Neural progenitor cell (in vitro differentiated cells): ENCODE data around the gene RNF31. TPM values are rescaled to one million over a fixed set of nuclear protein-coding genes. Genes with fewer than 3 reads are reported as not detected.

ENCODE experiments used
- DNase-seq: peaks from one replicate; pipeline ENCODE4 v3.0.0-alpha.2; 2016; ENCODE audit warnings: low spot score
- H2AFZ ChIP-seq: fragments of 200-600 bp; sonication (generic); replicated peaks from 2 replicates; pipeline ENCODE4 v1.6.1; 2016; ENCODE audit warnings: antibody characterized with exemption
- H3F3A ChIP-seq: fragments of 200-600 bp; sonication (generic); 2 replicates; pipeline ENCODE4 v1.6.1; 2016; ENCODE audit warnings: antibody characterized with exemption, low read depth
- H3K27ac ChIP-seq: fragments of 200-600 bp; sonication (generic); 2 replicates; pipeline ENCODE4 v1.5.1; 2016; ENCODE audit warnings: mild to moderate bottlenecking
- H3K27me3 ChIP-seq: fragments of 200-600 bp; sonication (generic); 2 replicates; pipeline ENCODE4 v1.6.1; 2016; ENCODE audit warnings: mild to moderate bottlenecking, moderate library complexity
- H3K36me3 ChIP-seq: fragments of 200-600 bp; sonication (generic); 2 replicates; pipeline ENCODE4 v1.5.1; 2016
- H3K4me1 ChIP-seq: fragments of 200-600 bp; sonication (generic); 2 replicates; pipeline ENCODE4 v1.6.1; 2016; ENCODE audit warnings: mixed run types
- H3K4me2 ChIP-seq: fragments of 200-600 bp; sonication (generic); 2 replicates; pipeline ENCODE4 v1.6.1; 2016
- H3K4me3 ChIP-seq: fragments of 200-600 bp; sonication (generic); 2 replicates; pipeline ENCODE4 v1.5.1; 2016
- H3K79me2 ChIP-seq: fragments of 200-600 bp; sonication (generic); 2 replicates; pipeline ENCODE4 v1.6.1; 2016; ENCODE audit warnings: low read depth
- H3K9ac ChIP-seq: fragments of 200-600 bp; sonication (generic); 2 replicates; pipeline ENCODE4 v1.6.1; 2016
- H3K9me3 ChIP-seq: fragments of 200-600 bp; sonication (generic); 2 replicates; pipeline ENCODE4 v1.5.1; 2016; ENCODE audit warnings: low read depth
- H4K20me1 ChIP-seq: fragments of 200-600 bp; sonication (generic); 2 replicates; pipeline ENCODE4 v1.6.1; 2016; ENCODE audit warnings: low read depth
- H3K27ac Mint-ChIP-seq: 3 replicates; pipeline ENCODE4 v1.8.0; 2021; ENCODE audit warnings: mixed read lengths
- H3K27me3 Mint-ChIP-seq: 2 replicates; pipeline ENCODE4 v1.8.0; 2022; ENCODE audit warnings: low read depth, mild to moderate bottlenecking, inconsistent platforms, moderate library complexity, mixed read lengths; ENCODE audit not compliant: insufficient read depth
- H3K36me3 Mint-ChIP-seq: 3 replicates; pipeline ENCODE4 v1.8.0; 2021; ENCODE audit warnings: mixed read lengths
- H3K4me1 Mint-ChIP-seq: 3 replicates; pipeline ENCODE4 v1.8.0; 2021; ENCODE audit warnings: mixed read lengths
- H3K4me3 Mint-ChIP-seq: 3 replicates; pipeline ENCODE4 v1.8.0; 2021; ENCODE audit warnings: mild to moderate bottlenecking, moderate library complexity, mixed read lengths
- H3K9me3 Mint-ChIP-seq: 3 replicates; pipeline ENCODE4 v1.8.0; 2020; ENCODE audit warnings: mixed read lengths
- CTCF ChIP-seq: fragments of 200-600 bp; sonication (generic); IDR thresholded peaks from 2 replicates; pipeline ENCODE4 v1.5.1; 2017; ENCODE audit warnings: antibody characterized with exemption, mild to moderate bottlenecking
- EZH2 ChIP-seq: fragments of 200-600 bp; sonication (generic); IDR thresholded peaks from 2 replicates; pipeline ENCODE4 v1.6.1; 2017; ENCODE audit warnings: antibody characterized with exemption, mild to moderate bottlenecking, moderate library complexity
- EZH2phosphoT487 ChIP-seq: fragments of 200-600 bp; sonication (generic); IDR thresholded peaks from 2 replicates; pipeline ENCODE4 v1.6.1; 2017; ENCODE audit warnings: antibody characterized with exemption
- total RNA-seq: library from RNA; depleted of rRNA; stranded (reverse); fragments of >200 nt; gene quantifications from 2 replicates; pipeline ENCODE4 v1.2.3, GENCODE V29; 2015; ENCODE audit warnings: low replicate concordance

Gene RNF31
- total RNA-seq, 1 donor from 2014 or later: 28.8 TPM

GRCh38 chr14:24171422-24172260, 24.3 kb downstream of the RNF31 start, which contains the start of gene REC8:
TSS of gene REC8 (plus strand) at chr14:24172080. CDS start at chr14:24172553, 473 bp downstream.
- Mint-ChIP-seq H3K4me3 (peak within 1 kb of the TSS; percentile 81), H3K4me1 (peaks cover 7% of the 10 kb centered on the region), H3K9me3 (peaks cover 3% of the 10 kb centered on the region), H3K27ac (peak within 1 kb of the TSS; percentile 50), H3K27me3 (peaks cover 6% of the 10 kb centered on the region), H3K36me3 (peaks cover 2% of the 10 kb centered on the region)
- Histone ChIP-seq H3K36me3 (no peaks in the 10 kb centered on the region), H3K9ac (no peak within 1 kb of the TSS), H3F3A (peaks cover 23% of the 10 kb centered on the region), H3K4me3 (peak within 1 kb of the TSS; percentile 60), H3K4me2 (peak within 1 kb of the TSS; percentile 90), H3K27ac (no peak within 1 kb of the TSS), H2AFZ (peak within 1 kb of the TSS; percentile 38), H3K4me1 (peaks cover 5% of the 10 kb centered on the region), H3K27me3 (no peaks in the 10 kb centered on the region), H3K9me3 (no peaks in the 10 kb centered on the region), H3K79me2 (peaks cover 16% of the 10 kb centered on the region), H4K20me1 (peaks cover 8% of the 10 kb centered on the region)
- TF ChIP-seq CTCF (no peak), EZH2phosphoT487 (no peak), EZH2 (no peak)
- peak; percentile 99 for DNase-seq

GRCh38 chr14:24172261-24172860, 25.1 kb downstream of the RNF31 start:
- Histone ChIP-seq H3F3A (peaks cover 23% of the 10 kb centered on the region), H3K9ac (no peak overlapping the region), H3K4me3 (peak overlapping the region; percentile 60), H4K20me1 (peaks cover 10% of the 10 kb centered on the region), H3K79me2 (peaks cover 16% of the 10 kb centered on the region), H3K27me3 (no peaks in the 10 kb centered on the region), H3K9me3 (no peaks in the 10 kb centered on the region), H3K4me1 (peaks cover 5% of the 10 kb centered on the region), H2AFZ (peak overlapping the region; percentile 38), H3K36me3 (no peaks in the 10 kb centered on the region), H3K4me2 (peak overlapping the region; percentile 90), H3K27ac (no peak overlapping the region)
- Mint-ChIP-seq H3K27me3 (peaks cover 6% of the 10 kb centered on the region), H3K36me3 (peaks cover 2% of the 10 kb centered on the region), H3K4me1 (peaks cover 7% of the 10 kb centered on the region), H3K4me3 (peak overlapping the region; percentile 81), H3K27ac (no peak overlapping the region), H3K9me3 (peaks cover 3% of the 10 kb centered on the region)
- peak; percentile 45 for DNase-seq
- no peak for TF ChIP-seq EZH2
- no peak for TF ChIP-seq CTCF
- TF ChIP-seq EZH2phosphoT487: no peak

GRCh38 chr14:24172871-24173281, 25.6 kb downstream of the RNF31 start:
- Histone ChIP-seq H3K4me3 (peak overlapping the region; percentile 60), H3K27ac (no peak overlapping the region), H3K4me2 (peak overlapping the region; percentile 90), H3K9me3 (no peaks in the 10 kb centered on the region), H3K36me3 (no peaks in the 10 kb centered on the region), H3K9ac (no peak overlapping the region), H3F3A (peaks cover 23% of the 10 kb centered on the region), H3K27me3 (no peaks in the 10 kb centered on the region), H3K4me1 (peaks cover 5% of the 10 kb centered on the region), H2AFZ (no peak overlapping the region), H3K79me2 (peaks cover 16% of the 10 kb centered on the region), H4K20me1 (peaks cover 14% of the 10 kb centered on the region)
- Mint-ChIP-seq H3K9me3 (peaks cover 3% of the 10 kb centered on the region), H3K27ac (peak overlapping the region; percentile 50), H3K27me3 (peaks cover 6% of the 10 kb centered on the region), H3K4me1 (peaks cover 7% of the 10 kb centered on the region), H3K36me3 (peaks cover 2% of the 10 kb centered on the region), H3K4me3 (peak overlapping the region; percentile 74)
- DNase-seq: peak; percentile 9
- TF ChIP-seq EZH2 (no peak), EZH2phosphoT487 (no peak), CTCF (no peak)
